K562 (cell line): ENCODE results near the gene MPRIP. TPM values are rescaled to one million over a fixed set of nuclear protein-coding genes. Genes with fewer than 3 reads are reported as not detected.

ENCODE experiments used
- ATAC-seq: fragments of 200-7000 bp; cut with Tn5 transposase; 3 replicates; pipeline ENCODE4 v1.9.1; 2020; ENCODE audit warnings: moderate library complexity
- BruUV-seq: library from RNA; stranded (reverse); fragments of 400-500 nt; replicated peaks from 2 replicates; lab custom pipeline; 2021; lab: Mats Ljungman, UMichigan
- CTCF ChIA-PET: fragments of 300-600 bp; formaldehyde crosslinking; extraction: SDS; loops from one replicate; lab custom pipeline; 2021; ENCODE audit warnings: low intra/inter-chr PET ratio; lab: Yijun Ruan, JAX
- POLR2A ChIA-PET: fragments of 300-600, 350-650 bp; sonication (Branson Sonifier 250); formaldehyde crosslinking; extraction: SDS; loops from one replicate; lab custom pipeline; 2021; ENCODE audit warnings: antibody characterized with exemption, inconsistent platforms; lab: Yijun Ruan, JAX
- DNase-seq, 4 experiments: peaks; one replicate each; pipeline versions ENCODE4 v3.0.0 to v3.0.0-alpha.2; 2011 to 2018; ENCODE audit warnings: low spot score in 3 of 4, mixed read lengths in 3 of 4; ENCODE audit errors: extremely low read depth in 1 of 4
- FAIRE-seq: peaks from 2 replicates; lab custom pipeline; 2011; peaks lifted over from hg19 to GRCh38; lab: Jason Lieb, UNC
- H2AFZ ChIP-seq: 2 replicates; pipeline ENCODE4 v1.6.0; 2011; ENCODE audit warnings: low read depth, low read length, control low read depth, inconsistent platforms
- H3K27ac ChIP-seq: fragments of 200-600 bp; 3 replicates; pipeline ENCODE4 v1.8.0; 2011; ENCODE audit warnings: low read depth, mild to moderate bottlenecking, control low read depth, inconsistent platforms, low read length, moderate library complexity, mixed read lengths; ENCODE audit errors: extremely low read depth
- H3K27me3 ChIP-seq, 2 experiments: fragments of 300-600 bp in 1 of 2; 2 replicates in 1 of 2; 3 replicates in 1 of 2; pipeline versions ENCODE4 v1.6.0 to v1.8.0; 2011; ENCODE audit warnings: inconsistent platforms in 2 of 2, low read length in 2 of 2, mild to moderate bottlenecking in 1 of 2, mixed read lengths in 1 of 2, moderate library complexity in 1 of 2; ENCODE audit not compliant: control insufficient read depth in 2 of 2, insufficient read depth in 2 of 2
- H3K36me3 ChIP-seq: fragments of 300-600 bp; 3 replicates; pipeline ENCODE4 v1.8.0; 2011; ENCODE audit warnings: mild to moderate bottlenecking, low read length, inconsistent platforms; ENCODE audit not compliant: control insufficient read depth, insufficient read depth
- H3K4me1 ChIP-seq, 2 experiments: fragments of 200-600 bp in 1 of 2; replicated peaks in 1 of 2; 2 replicates in 1 of 2; 3 replicates in 1 of 2; pipeline versions ENCODE4 v1.5.1 to v1.8.0; 2011; ENCODE audit warnings: inconsistent platforms in 2 of 2, low read length in 2 of 2, mild to moderate bottlenecking in 1 of 2, mixed read lengths in 1 of 2, moderate library complexity in 1 of 2; ENCODE audit not compliant: control insufficient read depth in 2 of 2, insufficient read depth in 2 of 2
- H3K4me2 ChIP-seq: 2 replicates; pipeline ENCODE4 v1.6.1; 2011; ENCODE audit warnings: low read length, control low read depth, inconsistent platforms, mixed read lengths; ENCODE audit not compliant: insufficient read depth
- H3K4me3 ChIP-seq: fragments of 200-600 bp; sonication (generic), shearing (Covaris generic); 2 replicates; pipeline ENCODE4 v1.5.1; 2016; ENCODE audit warnings: control low read depth, inconsistent platforms
- H3K79me2 ChIP-seq: fragments of 200-600 bp; 3 replicates; pipeline ENCODE4 v1.8.0; 2011; ENCODE audit warnings: low read length, inconsistent platforms; ENCODE audit not compliant: control insufficient read depth, insufficient read depth
- H3K9ac ChIP-seq, 2 experiments: 2 replicates each; pipeline versions ENCODE4 v1.6.0 to v1.6.1; 2011; ENCODE audit warnings: low read depth in 2 of 2, low read length in 2 of 2, control low read depth in 1 of 2, inconsistent platforms in 1 of 2, mild to moderate bottlenecking in 1 of 2, mixed read lengths in 1 of 2; ENCODE audit not compliant: insufficient read depth in 1 of 2
- H3K9me1 ChIP-seq: one replicate; pipeline ENCODE4 v1.6.0; 2011; ENCODE audit warnings: inconsistent platforms, mild to moderate bottlenecking, low read length, moderate library complexity; ENCODE audit not compliant: control insufficient read depth, insufficient read depth
- H3K9me3 ChIP-seq: replicated peaks from 2 replicates; pipeline ENCODE4 v1.5.1; 2011; ENCODE audit warnings: low read depth, low read length, inconsistent platforms; ENCODE audit not compliant: control insufficient read depth, insufficient read depth
- H4K20me1 ChIP-seq: replicated peaks from 2 replicates; pipeline ENCODE4 v1.6.1; 2011; ENCODE audit warnings: low read length, inconsistent platforms, mixed read lengths; ENCODE audit not compliant: control insufficient read depth, insufficient read depth
- ADNP ChIP-seq: fragments of 200-800 bp; sonication (Bioruptor generic); IDR thresholded peaks from 2 replicates; pipeline ENCODE4 v1.6.1; 2016; ENCODE audit warnings: missing genetic modification characterization, missing compliant biosample characterization
- CHD1 ChIP-seq: fragments of 200-600 bp; sonication (generic); IDR thresholded peaks from one replicate; pipeline ENCODE4 v1.6.1; 2012; ENCODE audit warnings: mild to moderate bottlenecking, moderate library complexity, low read length, inconsistent platforms
- GABPB1 ChIP-seq: sonication (generic); formaldehyde crosslinking; IDR thresholded peaks from 2 replicates; pipeline ENCODE4 v1.8.0; 2022; ENCODE audit warnings: mild to moderate bottlenecking, missing genetic modification reagents
- HNRNPL ChIP-seq: fragments of 200-400 bp; formaldehyde crosslinking; IDR thresholded peaks from 2 replicates; pipeline ENCODE4 v1.6.1; 2017; ENCODE audit warnings: low read depth, mild to moderate bottlenecking, low read length
- HSF4 ChIP-seq: fragments of 250-450 bp; sonication (Bioruptor Pico); IDR thresholded peaks from 2 replicates; pipeline ENCODE4 v2.1.2; 2022; ENCODE audit warnings: mild to moderate bottlenecking, moderate library complexity, borderline replicate concordance
- KDM2B ChIP-seq: fragments of 250-450 bp; sonication (Bioruptor Pico); IDR thresholded peaks from 2 replicates; pipeline ENCODE4 v1.8.0; 2021; ENCODE audit warnings: mild to moderate bottlenecking, moderate library complexity
- MAFG ChIP-seq: fragments of 450-650 bp; conservative IDR thresholded peaks from 2 replicates; pipeline ENCODE4 v1.6.1; 2016; ENCODE audit warnings: missing genetic modification characterization, missing compliant biosample characterization
- MIER1 ChIP-seq: fragments of 450-650 bp; IDR thresholded peaks from 2 replicates; pipeline ENCODE4 v1.6.1; 2016; ENCODE audit warnings: antibody characterized with exemption, mild to moderate bottlenecking, low read depth
- MTA2 ChIP-seq: fragments of 450-650 bp; IDR thresholded peaks from 2 replicates; pipeline ENCODE4 v1.6.1; 2016; ENCODE audit warnings: low read depth
- NCOA6 ChIP-seq: fragments of 450-650 bp; IDR thresholded peaks from 2 replicates; pipeline ENCODE4 v1.6.1; 2017; ENCODE audit warnings: mild to moderate bottlenecking
- PHB2 ChIP-seq: fragments of 450-650 bp; IDR thresholded peaks from 2 replicates; pipeline ENCODE4 v1.6.1; 2017; ENCODE audit warnings: low read depth
- SMC3 ChIP-seq: conservative IDR thresholded peaks from 2 replicates; pipeline ENCODE4 v1.6.1; 2011; ENCODE audit warnings: low read depth, low read length, improper control_type of control experiment; ENCODE audit not compliant: insufficient read depth
- TEAD1 ChIP-seq, 2 experiments: fragments of 450-650 bp in 1 of 2; sonication (generic) in 1 of 2; formaldehyde crosslinking; IDR thresholded peaks; 2 replicates each; pipeline versions ENCODE4 v1.4.0 to v1.8.0; 2020 to 2022; ENCODE audit warnings: mild to moderate bottlenecking in 2 of 2, missing genetic modification reagents in 1 of 2
- ZNF384 ChIP-seq: IDR thresholded peaks from 2 replicates; pipeline ENCODE4 v1.6.1; 2012; ENCODE audit warnings: low read depth, low read length, improper control_type of control experiment
- WGBS: fragments of 100-300 bp; shearing (Covaris generic); methylation state at CpG from one replicate; pipeline ENCODE4 v1.1.6; 2016; ENCODE audit warnings: low coverage, mixed read lengths; ENCODE audit not compliant: insufficient coverage; ENCODE audit errors: missing lambda C conversion rate; 5-methylcytosine and 5-hydroxymethylcytosine counted together
- in situ Hi-C: fragments of 300-500 bp; cut with MboI; formaldehyde crosslinking; loops from 4 replicates; pipeline ENCODE4 v1.15.0; 2018; ENCODE audit warnings: inconsistent platforms, mixed read lengths
- intact Hi-C: fragments of 100-400 bp; cut with micrococcal nuclease; formaldehyde crosslinking; loops from 2 replicates; pipeline ENCODE4 v1.14.2; 2022
- polyA plus RNA-seq, 8 experiments: library from polyadenylated mRNA; depleted of rRNA in 4 of 8; stranded (reverse) in 5 of 8; unstranded in 3 of 8; fragments of >200 nt; fragmentation: Nextera tagmentation in 2 of 8; fragmentation: Illumina TruSeq in 1 of 8; extraction: Ambion mirVana in 2 of 8; extraction: Trizol in 1 of 8; gene quantifications; 2 replicates each; pipeline versions ENCODE4 v1.2.1 to v1.2.3, GENCODE V29; 2011 to 2014; ENCODE audit warnings: inconsistent platforms in 1 of 8, missing spikeins in 1 of 8
- total RNA-seq, 7 experiments: library from RNA; depleted of rRNA in 6 of 7; stranded (reverse); fragments of >200 nt in 6 of 7; fragmentation: Illumina TruSeq in 2 of 7; extraction: Trizol in 2 of 7; gene quantifications; 2 replicates each; pipeline versions ENCODE4 v1.2.1 to v1.2.3, GENCODE V29; 2011 to 2021; ENCODE audit warnings: low replicate concordance in 1 of 7
- TF ChIP-seq, protein P1 (sequence below), 2 experiments: IDR thresholded peaks; 2 replicates each; pipeline ENCODE4 v1.6.1; 2011; ENCODE audit warnings: borderline replicate concordance in 1 of 2, control low read depth in 1 of 2, low read depth in 1 of 2, low read length in 1 of 2, mild to moderate bottlenecking in 1 of 2, mixed read lengths in 1 of 2, moderate library complexity in 1 of 2; ENCODE audit not compliant: insufficient read depth in 1 of 2, insufficient read length in 1 of 2, poor library complexity in 1 of 2, severe bottlenecking in 1 of 2; ENCODE audit errors: extremely low read depth in 1 of 2
- TF ChIP-seq, protein P2 (sequence below): fragments of 450-650 bp; IDR thresholded peaks from 2 replicates; pipeline ENCODE4 v1.6.1; 2018; ENCODE audit warnings: mild to moderate bottlenecking, low read depth; ENCODE audit not compliant: partially characterized antibody
- TF ChIP-seq, protein P3 (sequence below): sonication (generic); formaldehyde crosslinking; IDR thresholded peaks from 2 replicates; pipeline ENCODE4 v1.8.0; 2022; ENCODE audit warnings: mild to moderate bottlenecking, missing genetic modification reagents

Gene MPRIP
- total and polyA plus RNA-seq, 9 of the 15 experiments (the other 6 are each of a cell fraction or from before 2014, with no cell fraction given) = 10.0 to 72.6 (median 30.1) TPM

DNA sequence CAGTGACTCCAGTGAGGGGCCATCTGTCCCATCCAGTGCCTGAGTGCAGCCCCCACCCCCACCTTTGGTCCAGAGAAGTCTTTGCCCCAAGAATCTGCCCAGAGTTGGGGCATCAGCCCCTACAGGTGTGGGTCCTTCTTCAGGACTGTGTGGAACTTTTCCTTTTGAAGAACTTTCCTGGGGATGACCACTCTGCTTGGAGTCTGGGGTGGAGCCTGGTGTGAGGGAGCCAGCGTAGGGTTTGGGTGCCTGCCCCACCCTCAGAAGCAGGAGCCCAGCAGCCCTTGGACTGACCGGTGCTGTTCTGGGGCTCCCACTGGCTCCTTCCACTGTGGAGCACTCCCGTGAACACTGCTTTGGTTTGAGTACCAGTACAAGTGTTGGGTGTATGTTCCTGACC lies 19.3 kb downstream of the MPRIP start:
- Histone ChIP-seq H3K36me3 (no peaks in the 10 kb centered on the region), H3K4me3 (no peak overlapping the region), H3K9ac (no peak overlapping the region), H3K9me3 (no peaks in the 10 kb centered on the region), H3K4me1 (peaks cover 0 to 2% of the 10 kb centered on the region in 2 experiments; a peak in 1 of 5 replicates), H3K27me3 (no peaks in the 10 kb centered on the region), H3K27ac (no peak overlapping the region), H3K9me1 (no peaks in the 10 kb centered on the region), H3K4me2 (no peak overlapping the region), H3K79me2 (no peaks in the 10 kb centered on the region), H4K20me1 (0 out of 2 replicates have a peak, but pooled peaks cover 4% of the 10 kb centered on the region), H2AFZ (no peak overlapping the region)
- ChIA-PET CTCF (no interaction called here), POLR2A (no interaction called here)
- DNase-seq (no peak), FAIRE-seq (no peak), ATAC-seq (no peak)
- TF ChIP-seq NCOA6 (no peak), TEAD1 (CRISPR knock-in tag; IDR thresholded peaks at IDR 0.05) (no peak), MIER1 (no peak), ZNF384 (no peak), PHB2 (no peak), GABPB1 (no peak), KDM2B (CRISPR knock-in tag) (no peak), HNRNPL (no peak), ADNP (tag) (no peak), HSF4 (CRISPR knock-in tag) (no peak), CHD1 (no peak), SMC3 (no peak), MAFG (no peak), MTA2 (no peak)
- TF ChIP-seq, protein P1, sequence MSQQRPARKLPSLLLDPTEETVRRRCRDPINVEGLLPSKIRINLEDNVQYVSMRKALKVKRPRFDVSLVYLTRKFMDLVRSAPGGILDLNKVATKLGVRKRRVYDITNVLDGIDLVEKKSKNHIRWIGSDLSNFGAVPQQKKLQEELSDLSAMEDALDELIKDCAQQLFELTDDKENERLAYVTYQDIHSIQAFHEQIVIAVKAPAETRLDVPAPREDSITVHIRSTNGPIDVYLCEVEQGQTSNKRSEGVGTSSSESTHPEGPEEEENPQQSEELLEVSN (IDR thresholded peaks at IDR 0.05; ENCODE audit: borderline replicate concordance in 1 of 2, extremely low read depth in 1 of 2, insufficient read depth in 1 of 2, insufficient read length in 1 of 2, low read depth in 1 of 2, low read length in 1 of 2, poor library complexity in 1 of 2, severe bottlenecking in 1 of 2) = no peak
- TF ChIP-seq, protein P2, sequence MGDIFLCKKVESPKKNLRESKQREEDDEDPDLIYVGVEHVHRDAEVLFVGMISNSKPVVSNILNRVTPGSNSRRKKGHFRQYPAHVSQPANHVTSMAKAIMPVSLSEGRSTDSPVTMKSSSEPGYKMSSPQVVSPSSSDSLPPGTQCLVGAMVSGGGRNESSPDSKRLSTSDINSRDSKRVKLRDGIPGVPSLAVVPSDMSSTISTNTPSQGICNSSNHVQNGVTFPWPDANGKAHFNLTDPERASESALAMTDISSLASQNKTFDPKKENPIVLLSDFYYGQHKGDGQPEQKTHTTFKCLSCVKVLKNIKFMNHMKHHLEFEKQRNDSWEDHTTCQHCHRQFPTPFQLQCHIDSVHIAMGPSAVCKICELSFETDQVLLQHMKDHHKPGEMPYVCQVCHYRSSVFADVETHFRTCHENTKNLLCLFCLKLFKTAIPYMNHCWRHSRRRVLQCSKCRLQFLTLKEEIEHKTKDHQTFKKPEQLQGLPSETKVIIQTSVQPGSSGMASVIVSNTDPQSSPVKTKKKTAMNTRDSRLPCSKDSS = no peak
- TF ChIP-seq, protein P3, sequence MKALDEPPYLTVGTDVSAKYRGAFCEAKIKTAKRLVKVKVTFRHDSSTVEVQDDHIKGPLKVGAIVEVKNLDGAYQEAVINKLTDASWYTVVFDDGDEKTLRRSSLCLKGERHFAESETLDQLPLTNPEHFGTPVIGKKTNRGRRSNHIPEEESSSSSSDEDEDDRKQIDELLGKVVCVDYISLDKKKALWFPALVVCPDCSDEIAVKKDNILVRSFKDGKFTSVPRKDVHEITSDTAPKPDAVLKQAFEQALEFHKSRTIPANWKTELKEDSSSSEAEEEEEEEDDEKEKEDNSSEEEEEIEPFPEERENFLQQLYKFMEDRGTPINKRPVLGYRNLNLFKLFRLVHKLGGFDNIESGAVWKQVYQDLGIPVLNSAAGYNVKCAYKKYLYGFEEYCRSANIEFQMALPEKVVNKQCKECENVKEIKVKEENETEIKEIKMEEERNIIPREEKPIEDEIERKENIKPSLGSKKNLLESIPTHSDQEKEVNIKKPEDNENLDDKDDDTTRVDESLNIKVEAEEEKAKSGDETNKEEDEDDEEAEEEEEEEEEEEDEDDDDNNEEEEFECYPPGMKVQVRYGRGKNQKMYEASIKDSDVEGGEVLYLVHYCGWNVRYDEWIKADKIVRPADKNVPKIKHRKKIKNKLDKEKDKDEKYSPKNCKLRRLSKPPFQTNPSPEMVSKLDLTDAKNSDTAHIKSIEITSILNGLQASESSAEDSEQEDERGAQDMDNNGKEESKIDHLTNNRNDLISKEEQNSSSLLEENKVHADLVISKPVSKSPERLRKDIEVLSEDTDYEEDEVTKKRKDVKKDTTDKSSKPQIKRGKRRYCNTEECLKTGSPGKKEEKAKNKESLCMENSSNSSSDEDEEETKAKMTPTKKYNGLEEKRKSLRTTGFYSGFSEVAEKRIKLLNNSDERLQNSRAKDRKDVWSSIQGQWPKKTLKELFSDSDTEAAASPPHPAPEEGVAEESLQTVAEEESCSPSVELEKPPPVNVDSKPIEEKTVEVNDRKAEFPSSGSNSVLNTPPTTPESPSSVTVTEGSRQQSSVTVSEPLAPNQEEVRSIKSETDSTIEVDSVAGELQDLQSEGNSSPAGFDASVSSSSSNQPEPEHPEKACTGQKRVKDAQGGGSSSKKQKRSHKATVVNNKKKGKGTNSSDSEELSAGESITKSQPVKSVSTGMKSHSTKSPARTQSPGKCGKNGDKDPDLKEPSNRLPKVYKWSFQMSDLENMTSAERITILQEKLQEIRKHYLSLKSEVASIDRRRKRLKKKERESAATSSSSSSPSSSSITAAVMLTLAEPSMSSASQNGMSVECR (CRISPR knock-in tag) = no peak
- intact Hi-C loops = no loop called here
- in situ Hi-C loops = no loop called here
- 82% methylated on average over 3 of the region's 3 CpGs for WGBS
- BruUV-seq = no TSS peak
